ENCODE measurements around the gene KLRF2.

KLRF2 gene, protein sequence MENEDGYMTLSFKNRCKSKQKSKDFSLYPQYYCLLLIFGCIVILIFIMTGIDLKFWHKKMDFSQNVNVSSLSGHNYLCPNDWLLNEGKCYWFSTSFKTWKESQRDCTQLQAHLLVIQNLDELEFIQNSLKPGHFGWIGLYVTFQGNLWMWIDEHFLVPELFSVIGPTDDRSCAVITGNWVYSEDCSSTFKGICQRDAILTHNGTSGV

DNA sequence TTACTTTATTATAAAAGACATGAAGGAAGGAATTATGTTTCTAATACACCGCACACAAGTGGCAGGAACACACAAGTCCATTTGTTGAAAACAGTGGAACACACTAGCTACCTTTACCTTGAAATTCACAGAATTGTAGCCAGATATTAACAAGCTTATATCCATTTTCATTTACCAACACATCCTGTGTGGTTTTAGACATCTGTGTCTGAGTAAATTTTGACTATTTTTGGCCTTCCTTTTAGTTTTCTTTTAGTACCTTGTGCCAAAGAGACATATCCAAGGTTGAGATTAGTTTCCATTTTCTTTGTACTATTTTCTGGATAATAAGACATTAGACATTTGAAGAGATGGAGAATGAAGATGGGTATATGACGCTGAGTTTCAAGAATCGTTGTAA, at the start of gene KLRF2:
KLRF2 (plus strand) TSS at position 244 of the 400 bp plus-strand sequence; CDS start at position 351, 107 bp downstream.
- no peak for DNase-seq (ENCODE audit: low read depth, low spot score)
- no peak within 1 kb of the TSS for H3K4me3 ChIP-seq (ENCODE audit: low read depth, low read length)
- TF ChIP-seq, protein P1, sequence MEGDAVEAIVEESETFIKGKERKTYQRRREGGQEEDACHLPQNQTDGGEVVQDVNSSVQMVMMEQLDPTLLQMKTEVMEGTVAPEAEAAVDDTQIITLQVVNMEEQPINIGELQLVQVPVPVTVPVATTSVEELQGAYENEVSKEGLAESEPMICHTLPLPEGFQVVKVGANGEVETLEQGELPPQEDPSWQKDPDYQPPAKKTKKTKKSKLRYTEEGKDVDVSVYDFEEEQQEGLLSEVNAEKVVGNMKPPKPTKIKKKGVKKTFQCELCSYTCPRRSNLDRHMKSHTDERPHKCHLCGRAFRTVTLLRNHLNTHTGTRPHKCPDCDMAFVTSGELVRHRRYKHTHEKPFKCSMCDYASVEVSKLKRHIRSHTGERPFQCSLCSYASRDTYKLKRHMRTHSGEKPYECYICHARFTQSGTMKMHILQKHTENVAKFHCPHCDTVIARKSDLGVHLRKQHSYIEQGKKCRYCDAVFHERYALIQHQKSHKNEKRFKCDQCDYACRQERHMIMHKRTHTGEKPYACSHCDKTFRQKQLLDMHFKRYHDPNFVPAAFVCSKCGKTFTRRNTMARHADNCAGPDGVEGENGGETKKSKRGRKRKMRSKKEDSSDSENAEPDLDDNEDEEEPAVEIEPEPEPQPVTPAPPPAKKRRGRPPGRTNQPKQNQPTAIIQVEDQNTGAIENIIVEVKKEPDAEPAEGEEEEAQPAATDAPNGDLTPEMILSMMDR (IDR thresholded peaks at IDR 0.05; ENCODE audit: low read depth, low read length): no peak
- in situ Hi-C loops (cut with HindIII; ENCODE audit: low sequenced_read_pairs): no loop called here

DNA sequence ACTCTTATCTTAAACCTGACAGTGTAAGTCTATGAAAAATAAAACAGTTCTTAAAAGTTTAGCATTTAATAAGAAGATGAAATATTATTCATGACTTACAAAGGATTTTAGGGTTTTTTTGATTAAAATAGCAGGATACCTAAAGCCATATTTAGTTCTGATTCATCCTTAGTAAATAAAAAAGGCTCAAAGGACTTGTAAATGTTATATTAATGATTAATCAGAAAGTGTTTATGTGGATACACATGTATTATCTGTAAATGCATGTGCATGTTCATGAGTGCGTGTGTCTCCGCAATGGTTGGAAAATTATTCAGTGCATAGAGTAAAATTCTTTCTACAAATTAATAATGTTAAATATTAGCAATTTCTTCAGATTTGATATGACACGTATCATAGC, 49.6 kb upstream of the KLRF2 start:
- DNase-seq (ENCODE audit: low read depth, low spot score): no peak
- TF ChIP-seq, protein P1 (IDR thresholded peaks at IDR 0.05; ENCODE audit: low read depth, low read length): no peak
- in situ Hi-C loops (cut with HindIII; ENCODE audit: low sequenced_read_pairs): no loop called here
- no peak overlapping the region for H3K4me3 ChIP-seq (ENCODE audit: low read depth, low read length)

DNA sequence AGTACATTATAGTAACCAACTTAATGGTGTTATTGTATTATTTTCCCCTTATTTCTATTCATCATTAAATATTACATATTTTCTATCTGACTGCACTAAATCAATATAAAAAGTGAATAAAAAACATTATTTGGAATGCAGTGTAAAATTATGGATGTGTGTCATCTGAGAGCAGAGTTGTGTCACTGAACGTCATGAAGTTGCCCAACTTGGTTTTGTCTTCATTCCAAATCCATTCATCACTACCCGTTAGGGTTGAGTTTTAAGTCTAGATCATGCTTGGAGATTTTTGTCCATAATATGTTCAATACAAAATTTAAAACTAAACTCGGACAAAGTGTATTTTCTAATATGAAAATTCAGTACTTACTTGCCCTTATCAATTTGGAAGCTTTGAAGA, 37.9 kb upstream of the KLRF2 start:
- no peak overlapping the region for H3K4me3 ChIP-seq (ENCODE audit: low read depth, low read length)
- TF ChIP-seq, protein P1 (IDR thresholded peaks at IDR 0.05; ENCODE audit: low read depth, low read length): no peak
- in situ Hi-C loops (cut with HindIII; ENCODE audit: low sequenced_read_pairs): no loop called here
- no peak for DNase-seq (ENCODE audit: low read depth, low spot score)

DNA sequence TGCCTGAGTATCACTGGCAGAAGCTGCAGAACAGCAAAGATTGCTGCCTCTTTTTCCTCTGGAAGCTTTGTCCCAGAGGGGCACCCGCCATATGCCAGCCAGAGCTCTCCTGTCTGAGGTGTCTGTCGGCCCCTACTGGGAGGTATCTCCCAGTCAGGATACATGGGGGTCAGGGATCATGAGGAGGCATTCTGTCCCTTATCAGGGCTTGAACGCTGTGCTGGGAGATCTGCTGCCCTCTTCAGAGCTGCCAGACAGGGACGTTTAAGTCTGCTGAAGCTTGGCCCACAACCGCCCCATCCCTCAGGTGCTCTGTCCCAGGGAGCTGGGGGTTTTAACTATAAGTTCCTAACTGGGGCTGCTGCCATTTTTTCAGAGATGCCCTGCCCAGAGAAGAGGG, 32.4 kb upstream of the KLRF2 start:
- TF ChIP-seq, protein P1 (IDR thresholded peaks at IDR 0.05; ENCODE audit: low read depth, low read length): no peak
- in situ Hi-C loops (cut with HindIII; ENCODE audit: low sequenced_read_pairs): no loop called here
- no peak overlapping the region for H3K4me3 ChIP-seq (ENCODE audit: low read depth, low read length)
- DNase-seq (ENCODE audit: low read depth, low spot score): no peak

DNA sequence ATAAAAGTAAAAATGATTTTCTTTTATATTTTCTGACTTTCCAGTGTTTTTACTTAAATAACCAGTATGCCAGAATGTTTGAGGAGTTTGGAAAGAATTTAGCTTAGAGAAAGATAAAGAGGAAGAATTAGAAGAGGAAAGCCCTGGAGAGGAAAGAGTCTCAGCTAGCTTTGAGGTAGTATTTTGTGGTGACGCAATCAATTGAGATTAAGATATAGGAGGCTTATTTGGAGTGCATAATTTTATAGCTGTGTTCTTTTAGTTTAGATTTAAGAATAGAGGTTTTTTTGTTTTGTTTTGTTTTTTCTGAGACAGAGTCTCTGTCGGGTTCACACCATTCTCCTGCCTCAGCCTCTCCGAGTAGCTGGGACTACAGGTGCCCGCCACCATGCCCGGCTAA, 30.2 kb upstream of the KLRF2 start:
- no peak for DNase-seq (ENCODE audit: low read depth, low spot score)
- no peak overlapping the region for H3K4me3 ChIP-seq (ENCODE audit: low read depth, low read length)
- TF ChIP-seq, protein P1 (IDR thresholded peaks at IDR 0.05; ENCODE audit: low read depth, low read length): no peak
- in situ Hi-C loops (cut with HindIII; ENCODE audit: low sequenced_read_pairs): no loop called here

DNA sequence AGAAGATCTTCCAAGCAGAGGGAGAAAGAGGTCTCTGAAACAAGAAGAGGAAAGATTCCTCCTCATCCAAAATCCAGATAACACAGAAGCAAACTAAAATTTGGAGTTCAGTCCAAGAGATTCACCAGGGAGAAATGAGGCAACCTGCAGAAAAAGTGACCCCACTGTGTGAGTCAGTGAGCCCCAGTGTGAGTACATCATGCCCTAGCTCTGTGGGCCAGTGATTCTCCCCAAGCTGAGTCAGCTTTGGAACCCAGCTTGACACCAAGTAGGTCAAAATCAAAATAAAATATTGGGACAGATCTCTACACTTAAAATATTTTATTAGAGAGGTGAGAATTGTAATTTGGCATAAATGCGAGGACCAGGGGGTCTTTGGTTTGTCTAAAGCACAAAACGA, 29.4 kb upstream of the KLRF2 start:
- in situ Hi-C loops (cut with HindIII; ENCODE audit: low sequenced_read_pairs): no loop called here
- TF ChIP-seq, protein P1 (IDR thresholded peaks at IDR 0.05; ENCODE audit: low read depth, low read length): no peak

More for the DNA sequence above, 29.4 kb upstream of the KLRF2 start:
- DNase-seq (ENCODE audit: low read depth, low spot score): no peak
- H3K4me3 ChIP-seq (ENCODE audit: low read depth, low read length): no peak overlapping the region
